HFFc6 (cell line): ENCODE results near the gene LRRC34. TPM values are rescaled to one million over a fixed set of nuclear protein-coding genes. Genes with fewer than 3 reads are reported as not detected.

ENCODE experiments used
- DNase-seq: peaks from one replicate; pipeline ENCODE4 v3.0.0-alpha.2; 2018
- H3K27ac Mint-ChIP-seq: 2 replicates; pipeline ENCODE4 v1.8.0; 2020; ENCODE audit warnings: mild to moderate bottlenecking, mixed read lengths
- H3K27me3 Mint-ChIP-seq: 2 replicates; pipeline ENCODE4 v1.8.0; 2021; ENCODE audit warnings: mild to moderate bottlenecking, moderate library complexity, mixed read lengths; ENCODE audit not compliant: insufficient read depth
- H3K36me3 Mint-ChIP-seq: 2 replicates; pipeline ENCODE4 v1.8.0; 2021; ENCODE audit warnings: low read depth, mixed read lengths
- H3K4me1 Mint-ChIP-seq: 2 replicates; pipeline ENCODE4 v1.8.0; 2020; ENCODE audit warnings: low read depth, mixed read lengths
- H3K4me3 Mint-ChIP-seq: 2 replicates; pipeline ENCODE4 v1.8.0; 2020; ENCODE audit warnings: mild to moderate bottlenecking, moderate library complexity, mixed read lengths
- H3K9me3 Mint-ChIP-seq: 2 replicates; pipeline ENCODE4 v1.8.0; 2020; ENCODE audit warnings: mild to moderate bottlenecking, mixed read lengths
- total RNA-seq, 6 experiments: library from RNA; stranded (reverse); fragmentation: NEBNext Ultra II Directional; extraction: Animal tissue kit (Norgen Biotek cat#: 25700); gene quantifications; 2 replicates in 1 of 6; 3 replicates in 5 of 6; pipeline ENCODE4 v1.2.3, GENCODE V29; 2021
- TF ChIP-seq, protein P1 (sequence below): fragments of 200-600 bp; sonication (generic); IDR thresholded peaks from 2 replicates; pipeline ENCODE4 v1.5.0; 2021; ENCODE audit warnings: antibody characterized with exemption, mild to moderate bottlenecking

LRRC34 gene
- total RNA-seq, 6 experiments from 2014 or later, result 0.59 to 1.5 (median 0.94) TPM

DNA sequence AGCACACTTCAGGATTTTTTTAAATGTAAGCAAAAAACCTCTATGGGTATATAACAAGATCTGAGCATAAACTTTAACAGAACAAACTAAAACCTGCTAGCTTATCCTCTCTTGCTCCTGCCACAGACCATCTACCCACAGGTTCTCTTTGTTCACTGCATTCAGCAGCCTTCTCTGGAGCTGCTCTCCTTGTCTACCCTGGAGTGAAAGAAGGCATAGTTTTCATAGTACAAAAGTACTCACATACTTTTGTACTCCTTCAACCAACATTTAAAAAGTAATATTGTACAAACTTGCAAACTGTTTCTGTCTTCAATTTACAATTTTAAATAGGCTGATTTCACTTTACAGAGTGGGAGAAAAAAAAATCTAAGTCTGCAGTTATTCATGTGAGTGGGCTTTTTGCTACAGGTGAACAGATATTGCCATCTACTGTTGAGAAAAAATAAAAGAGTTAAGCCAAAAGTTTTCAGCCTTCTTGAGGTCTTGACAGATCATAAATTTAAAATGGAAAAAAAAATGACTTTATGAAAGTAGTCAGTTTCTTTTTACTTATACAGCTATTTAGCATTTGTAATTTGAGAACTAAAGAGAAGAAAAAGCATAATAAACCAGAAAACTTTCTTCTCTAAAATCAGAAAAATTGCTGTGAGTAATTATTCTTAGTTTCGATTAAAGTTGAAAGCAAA is 68.2 kb downstream of the LRRC34 start:
- H3K36me3 Mint-ChIP-seq, result no peaks in the 10 kb centered on the region
- H3K4me1 Mint-ChIP-seq, result no peaks in the 10 kb centered on the region
- H3K4me3 Mint-ChIP-seq, result no peak overlapping the region
- H3K27ac Mint-ChIP-seq, result no peak overlapping the region
- TF ChIP-seq, protein P1, sequence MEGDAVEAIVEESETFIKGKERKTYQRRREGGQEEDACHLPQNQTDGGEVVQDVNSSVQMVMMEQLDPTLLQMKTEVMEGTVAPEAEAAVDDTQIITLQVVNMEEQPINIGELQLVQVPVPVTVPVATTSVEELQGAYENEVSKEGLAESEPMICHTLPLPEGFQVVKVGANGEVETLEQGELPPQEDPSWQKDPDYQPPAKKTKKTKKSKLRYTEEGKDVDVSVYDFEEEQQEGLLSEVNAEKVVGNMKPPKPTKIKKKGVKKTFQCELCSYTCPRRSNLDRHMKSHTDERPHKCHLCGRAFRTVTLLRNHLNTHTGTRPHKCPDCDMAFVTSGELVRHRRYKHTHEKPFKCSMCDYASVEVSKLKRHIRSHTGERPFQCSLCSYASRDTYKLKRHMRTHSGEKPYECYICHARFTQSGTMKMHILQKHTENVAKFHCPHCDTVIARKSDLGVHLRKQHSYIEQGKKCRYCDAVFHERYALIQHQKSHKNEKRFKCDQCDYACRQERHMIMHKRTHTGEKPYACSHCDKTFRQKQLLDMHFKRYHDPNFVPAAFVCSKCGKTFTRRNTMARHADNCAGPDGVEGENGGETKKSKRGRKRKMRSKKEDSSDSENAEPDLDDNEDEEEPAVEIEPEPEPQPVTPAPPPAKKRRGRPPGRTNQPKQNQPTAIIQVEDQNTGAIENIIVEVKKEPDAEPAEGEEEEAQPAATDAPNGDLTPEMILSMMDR, result peak; percentile 54
- H3K9me3 Mint-ChIP-seq, result no peaks in the 10 kb centered on the region
- H3K27me3 Mint-ChIP-seq, result peaks cover 7% of the 10 kb centered on the region
- no peak for DNase-seq

Other genes starting within 250 kb of the LRRC34 start
- gene MECOM, start 149.2 kb downstream of the LRRC34 start, total RNA-seq, result 10 to 100 TPM in 2 of 6 experiments, 1 to 10 TPM in 4; 3.6 to 10.9 (median 9.4) TPM
- 10 to 100 TPM in 5 of 6 experiments, 1 to 10 TPM in 1; 9.7 to 24.5 (median 13.3) TPM for gene TERC, start 47.8 kb downstream of the LRRC34 start, total RNA-seq
- gene ACTRT3, start 43.3 kb downstream of the LRRC34 start, total RNA-seq, result 1 to 10 TPM; 1.2 to 3.5 (median 1.7) TPM
- gene MYNN, start 39.5 kb downstream of the LRRC34 start, total RNA-seq, result 10 to 100 TPM; 10.9 to 13.8 (median 11.7) TPM
- gene LRRIQ4, start within 50 bp of the LRRC34 start, total RNA-seq, result not detected
- gene LRRC31, start 57.0 kb upstream of the LRRC34 start, total RNA-seq, result not detected
- gene SAMD7, start 98.7 kb upstream of the LRRC34 start, total RNA-seq, result not detected
- gene SEC62, start 153.9 kb upstream of the LRRC34 start, total RNA-seq, result 100 to 1,000 TPM; 124 to 153 (median 133) TPM
- under 1 TPM in 3 of 6 experiments, not detected in 3; 0.10 to 0.23 (median 0.19) TPM for gene GPR160, start 225.1 kb upstream of the LRRC34 start, total RNA-seq